Stromal cell of bone marrow (primary cell): Measurements from ENCODE around the gene TBL1X.
A peak's percentile ranks its signal among the peaks of the same experiment; 100 is the strongest.

Experiments
- DNase-seq: peaks from one replicate; pipeline ENCODE4 v3.0.0-alpha.2; 2012; ENCODE audit warnings: low read depth

The TBL1X gene

GRCh38 chrX:9668537-9668936, 203.7 kb downstream of the TBL1X start:
- DNase-seq, result no peak

GRCh38 chrX:9670136-9670814, 205.4 kb downstream of the TBL1X start:
- no peak for DNase-seq

- no peak for DNase-seq
Measured at GRCh38 chrX:9671998-9672397, 207.1 kb downstream of the TBL1X start.

DNA sequence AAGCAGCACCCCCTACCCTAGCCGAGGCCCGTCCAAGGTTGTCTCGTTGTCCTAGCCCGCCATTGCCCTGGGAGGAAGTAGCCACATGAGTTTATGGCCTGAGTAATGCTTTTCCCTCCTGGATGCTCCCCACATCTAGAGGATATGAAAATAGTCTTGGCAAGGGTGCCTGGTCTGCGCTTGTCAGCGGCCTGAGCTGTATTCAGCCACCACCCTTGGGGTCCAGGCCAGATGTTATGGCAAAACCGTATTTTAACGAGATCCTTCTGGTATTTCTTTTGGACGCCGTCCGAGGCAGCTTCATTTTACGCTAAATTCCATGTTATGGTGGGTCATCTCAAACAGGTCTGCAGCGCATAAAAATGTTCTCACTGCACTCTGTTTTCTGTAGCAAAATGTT, 211.4 kb downstream of the TBL1X start:
- DNase-seq, result no peak

DNA sequence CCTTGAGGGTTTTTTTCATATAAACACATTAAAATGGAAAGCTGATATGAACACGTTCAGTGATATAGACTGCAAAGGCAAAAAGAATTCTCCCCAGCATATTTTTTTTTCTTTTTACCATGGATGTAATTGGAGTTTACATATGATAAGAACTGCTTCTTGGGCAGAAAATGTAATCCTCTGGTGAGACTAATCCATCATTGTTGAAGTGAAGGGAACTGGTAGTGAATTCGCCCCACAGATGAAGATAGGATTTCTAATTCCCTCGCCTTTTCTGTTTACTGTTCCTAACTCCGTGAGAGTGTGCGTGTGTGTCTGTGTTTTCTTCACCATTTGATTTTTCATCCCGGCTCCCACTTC, 211.9 kb downstream of the TBL1X start:
- DNase-seq, result no peak

- no peak for DNase-seq
Measured at GRCh38 chrX:9677098-9677739, 212.4 kb downstream of the TBL1X start.

- no peak for DNase-seq
Measured at GRCh38 chrX:9678215-9678965, 213.5 kb downstream of the TBL1X start.

GRCh38 chrX:9681011-9681410, 216.2 kb downstream of the TBL1X start:
- no peak for DNase-seq

GRCh38 chrX:9681422-9681821, 216.6 kb downstream of the TBL1X start:
- peak; percentile 34 for DNase-seq

- DNase-seq, result no peak
Measured at GRCh38 chrX:9682456-9682855, 217.6 kb downstream of the TBL1X start.

- no peak for DNase-seq
Measured at GRCh38 chrX:9682861-9683260, 218.0 kb downstream of the TBL1X start.

- no peak for DNase-seq
Measured at GRCh38 chrX:9683350-9683749, 218.5 kb downstream of the TBL1X start.

DNA sequence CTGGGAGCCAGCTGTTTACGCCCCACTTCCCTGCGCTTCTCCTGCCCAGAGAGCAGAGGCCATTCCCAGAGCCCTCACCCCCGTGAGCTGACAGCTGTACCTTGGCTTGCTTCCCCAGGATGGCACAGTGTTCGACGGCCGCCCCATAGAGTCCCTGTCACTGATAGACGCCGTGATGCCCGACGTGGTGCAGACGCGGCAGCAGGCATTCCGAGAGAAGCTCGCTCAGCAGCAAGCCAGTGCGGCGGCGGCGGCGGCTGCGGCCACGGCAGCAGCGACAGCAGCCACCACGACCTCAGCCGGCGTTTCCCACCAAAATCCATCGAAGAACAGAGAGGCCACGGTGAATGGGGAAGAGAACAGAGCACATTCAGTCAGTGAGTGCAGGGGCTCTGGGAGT, 223.0 kb downstream of the TBL1X start:
- no peak for DNase-seq

GRCh38 chrX:9688833-9689232, 224.0 kb downstream of the TBL1X start:
- no peak for DNase-seq

DNA sequence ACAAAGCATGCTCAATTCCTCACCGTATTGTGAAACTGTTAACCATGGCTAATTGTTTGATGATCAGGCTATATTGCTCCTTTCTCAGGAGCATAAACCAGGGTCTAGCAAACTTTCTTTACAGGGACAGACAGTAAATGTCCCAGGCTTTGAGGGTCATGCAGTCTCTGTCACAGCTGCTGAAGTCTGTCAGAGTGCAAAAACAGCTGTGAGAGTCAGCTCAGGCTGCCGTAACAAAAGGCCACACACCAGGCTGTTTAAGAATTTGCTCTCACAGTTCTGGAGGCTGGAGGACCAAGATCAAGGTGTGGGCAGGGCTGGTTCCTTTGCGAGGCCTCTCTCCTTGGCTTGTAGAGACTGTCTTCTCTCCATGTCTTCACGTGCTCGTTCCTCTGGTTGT, 225.2 kb downstream of the TBL1X start:
- no peak for DNase-seq

GRCh38 chrX:9693307-9694001, 228.6 kb downstream of the TBL1X start:
- no peak for DNase-seq

DNA sequence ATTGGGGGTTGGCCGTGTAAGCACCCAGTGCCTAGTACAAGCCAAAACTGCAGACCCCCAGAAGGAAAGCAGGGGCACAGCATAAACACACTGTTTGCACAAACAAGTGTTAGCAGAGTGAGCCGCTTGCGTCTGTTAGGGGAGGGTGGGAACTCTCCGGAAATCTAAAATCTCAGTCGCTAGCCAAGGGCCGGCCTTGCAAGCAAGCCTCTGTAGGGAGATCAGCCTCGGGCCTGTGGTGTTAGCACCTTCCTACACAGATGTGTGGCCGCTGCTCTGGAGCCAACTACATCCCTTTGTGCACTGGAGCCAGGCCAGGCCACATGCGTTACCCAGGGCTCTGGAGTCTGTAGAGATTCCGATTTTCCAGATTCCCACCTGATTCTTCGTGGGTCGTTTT, 233.7 kb downstream of the TBL1X start:
- DNase-seq, result no peak

DNA sequence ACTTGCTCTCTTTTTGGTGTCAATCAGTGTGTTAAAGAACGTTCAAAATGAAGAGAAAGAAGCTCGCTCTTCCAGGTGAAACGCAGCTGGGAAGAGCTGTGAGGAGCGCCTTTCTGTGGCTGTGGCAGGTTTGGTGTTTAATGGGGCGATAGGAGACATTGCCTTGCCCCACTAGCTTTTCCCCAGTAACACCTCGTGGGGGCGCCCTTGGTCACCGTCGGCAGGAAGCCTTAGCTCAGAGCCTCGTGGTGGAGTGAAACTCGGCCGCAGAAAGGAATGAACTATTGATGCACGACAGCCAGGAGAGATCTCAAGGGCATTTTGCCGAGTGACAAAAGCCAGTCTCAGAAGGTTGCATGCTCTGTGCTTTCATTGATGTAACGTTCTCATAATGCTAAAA, 235.7 kb downstream of the TBL1X start:
- DNase-seq, result no peak

- DNase-seq, result no peak
Measured at GRCh38 chrX:9701790-9702189, 236.9 kb downstream of the TBL1X start.

GRCh38 chrX:9703406-9703805, 238.5 kb downstream of the TBL1X start:
- DNase-seq, result no peak

GRCh38 chrX:9704876-9705465, 240.1 kb downstream of the TBL1X start:
- DNase-seq, result no peak

DNA sequence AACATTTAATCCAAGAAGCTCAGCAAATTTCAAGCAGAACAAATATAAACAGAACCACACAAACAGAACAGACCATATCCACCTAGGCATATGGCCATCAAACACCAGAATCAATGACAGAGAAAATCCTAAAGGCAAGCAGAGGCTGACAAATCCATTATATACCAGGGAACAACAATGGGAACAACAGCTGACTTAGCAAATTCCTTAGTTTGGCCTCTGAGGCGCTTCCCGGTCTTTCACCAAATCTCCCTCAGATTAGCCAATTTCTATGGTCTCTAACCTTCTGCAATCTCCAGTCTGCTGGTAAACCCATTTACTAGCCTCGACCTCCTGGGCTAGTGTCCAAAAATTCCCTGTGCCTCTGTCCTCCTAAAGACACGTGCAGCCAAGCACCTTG, 241.6 kb downstream of the TBL1X start:
- no peak for DNase-seq
